Left ventricle myocardium inferior (tissue), 1 donor: ENCODE results near the gene UBL4A. TPM values are rescaled to one million over a fixed set of nuclear protein-coding genes. Genes with fewer than 3 reads are reported as not detected.

ENCODE experiments used
- DNase-seq: peaks from one replicate; pipeline ENCODE4 v3.0.0-alpha.2; 2020
- H3K27ac ChIP-seq: fragments of 200-600 bp; replicated peaks from 2 replicates; pipeline ENCODE4 v1.8.0; 2021
- H3K27me3 ChIP-seq: fragments of 200-600 bp; 2 replicates; pipeline ENCODE4 v1.8.0; 2021; ENCODE audit warnings: low read depth
- H3K36me3 ChIP-seq: fragments of 200-600 bp; 2 replicates; pipeline ENCODE4 v1.8.0; 2021
- H3K4me1 ChIP-seq: fragments of 200-600 bp; 2 replicates; pipeline ENCODE4 v1.8.0; 2021
- H3K4me3 ChIP-seq: fragments of 200-600 bp; 2 replicates; pipeline ENCODE4 v1.8.0; 2021; ENCODE audit warnings: mild to moderate bottlenecking, moderate library complexity
- H3K9me3 ChIP-seq: fragments of 200-600 bp; replicated peaks from 2 replicates; pipeline ENCODE4 v1.8.0; 2021
- intact Hi-C: fragments of 100-400 bp; cut with micrococcal nuclease; formaldehyde crosslinking; loops from one replicate; pipeline ENCODE4 v1.11.0; 2022
- total RNA-seq: library from RNA; stranded (reverse); fragmentation: NEBNext Ultra II Directional; extraction: Animal tissue kit (Norgen Biotek cat#: 25700); gene quantifications from one replicate; pipeline ENCODE4 v1.2.1, GENCODE V29; 2021
- TF ChIP-seq, protein P1 (sequence below): fragments of 200-600 bp; IDR thresholded peaks from 2 replicates; pipeline ENCODE4 v1.8.0; 2021; ENCODE audit warnings: antibody characterized with exemption, mild to moderate bottlenecking, borderline replicate concordance
- donor health status: DM: no; HTN: yes; CAD: no; lungs with severe emphysema.

The UBL4A gene
- total RNA-seq, 1 donor from 2014 or later = 60.2 TPM

- Histone ChIP-seq H3K4me1 (peaks cover 9% of the 10 kb centered on the region), H3K9me3 (no peaks in the 10 kb centered on the region), H3K27me3 (no peaks in the 10 kb centered on the region), H3K4me3 (peak overlapping the region; percentile 75), H3K36me3 (peaks cover 3% of the 10 kb centered on the region), H3K27ac (peak overlapping the region; percentile 74)
- intact Hi-C loops = no loop called here
- peak; percentile 28 for DNase-seq
- TF ChIP-seq, protein P1, sequence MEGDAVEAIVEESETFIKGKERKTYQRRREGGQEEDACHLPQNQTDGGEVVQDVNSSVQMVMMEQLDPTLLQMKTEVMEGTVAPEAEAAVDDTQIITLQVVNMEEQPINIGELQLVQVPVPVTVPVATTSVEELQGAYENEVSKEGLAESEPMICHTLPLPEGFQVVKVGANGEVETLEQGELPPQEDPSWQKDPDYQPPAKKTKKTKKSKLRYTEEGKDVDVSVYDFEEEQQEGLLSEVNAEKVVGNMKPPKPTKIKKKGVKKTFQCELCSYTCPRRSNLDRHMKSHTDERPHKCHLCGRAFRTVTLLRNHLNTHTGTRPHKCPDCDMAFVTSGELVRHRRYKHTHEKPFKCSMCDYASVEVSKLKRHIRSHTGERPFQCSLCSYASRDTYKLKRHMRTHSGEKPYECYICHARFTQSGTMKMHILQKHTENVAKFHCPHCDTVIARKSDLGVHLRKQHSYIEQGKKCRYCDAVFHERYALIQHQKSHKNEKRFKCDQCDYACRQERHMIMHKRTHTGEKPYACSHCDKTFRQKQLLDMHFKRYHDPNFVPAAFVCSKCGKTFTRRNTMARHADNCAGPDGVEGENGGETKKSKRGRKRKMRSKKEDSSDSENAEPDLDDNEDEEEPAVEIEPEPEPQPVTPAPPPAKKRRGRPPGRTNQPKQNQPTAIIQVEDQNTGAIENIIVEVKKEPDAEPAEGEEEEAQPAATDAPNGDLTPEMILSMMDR = no peak
Measured at GRCh38 chrX:154458954-154459778, 27.2 kb downstream of the UBL4A start.

DNA sequence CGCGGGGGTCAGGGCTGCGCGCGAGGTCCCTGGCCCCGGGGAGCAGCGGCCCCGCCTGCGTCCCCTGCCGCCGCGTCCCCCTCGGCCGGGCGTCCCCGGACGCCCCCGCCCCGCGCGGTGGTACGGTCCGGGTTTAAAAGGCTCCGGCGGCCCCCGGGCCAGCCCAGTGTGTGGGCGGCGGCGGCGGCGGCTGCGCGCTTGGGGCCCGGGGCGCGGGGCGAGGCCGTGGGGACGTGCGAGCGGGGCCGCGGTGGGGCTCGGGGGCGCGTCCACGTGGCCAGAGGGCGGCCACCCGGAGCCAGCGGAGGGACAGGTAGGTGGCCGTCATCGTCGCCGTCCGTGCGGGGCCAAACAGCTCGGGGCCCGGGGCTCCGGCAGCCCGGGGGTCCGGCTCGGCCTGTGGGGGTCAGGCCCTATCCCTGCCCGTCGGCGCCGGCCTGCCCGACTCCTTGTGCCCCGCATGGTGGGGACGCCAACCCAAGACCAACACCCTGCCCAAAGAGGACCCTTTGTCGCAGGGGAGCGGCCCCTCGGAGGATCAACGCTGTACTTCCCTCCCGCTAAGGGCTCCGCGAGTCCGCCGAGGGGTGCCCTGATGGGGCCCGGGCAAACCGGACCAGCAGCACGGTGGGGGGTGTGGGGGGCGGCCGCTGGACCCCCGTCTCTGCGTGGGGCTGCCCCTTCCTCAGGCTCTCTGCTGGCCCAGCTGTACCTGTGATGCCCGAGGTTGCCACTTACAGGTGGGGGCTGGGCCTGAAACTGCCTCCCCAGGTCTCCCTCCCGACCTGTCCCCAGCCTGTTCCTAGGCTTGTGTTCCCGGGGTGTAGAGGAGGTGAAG lies 28.1 kb downstream of the UBL4A start, which contains the start of gene PLXNA3:
Gene PLXNA3 (plus strand): TSS at position 166 of the 838 bp plus-strand sequence. CDS start 1,903 bp downstream, outside the sequence.
- H3K9me3 ChIP-seq = no peaks in the 10 kb centered on the region
- no peaks in the 10 kb centered on the region for H3K36me3 ChIP-seq
- peak; percentile 54 for DNase-seq
- H3K4me3 ChIP-seq = peak within 1 kb of the TSS; percentile 75
- H3K4me1 ChIP-seq = peaks cover 9% of the 10 kb centered on the region
- peak within 1 kb of the TSS; percentile 74 for H3K27ac ChIP-seq
- intact Hi-C loops = no loop called here
- no peaks in the 10 kb centered on the region for H3K27me3 ChIP-seq
- TF ChIP-seq, protein P1 = no peak

- Histone ChIP-seq H3K4me1 (peaks cover 9% of the 10 kb centered on the region), H3K27ac (peak overlapping the region; percentile 74), H3K27me3 (no peaks in the 10 kb centered on the region), H3K36me3 (no peaks in the 10 kb centered on the region), H3K9me3 (no peaks in the 10 kb centered on the region), H3K4me3 (peak overlapping the region; percentile 75)
- TF ChIP-seq, protein P1 = no peak
- no peak for DNase-seq
- intact Hi-C loops = no loop called here
Measured at GRCh38 chrX:154457491-154458115, 28.8 kb downstream of the UBL4A start.

- peaks cover 28% of the 10 kb centered on the region for H3K36me3 ChIP-seq
- TF ChIP-seq, protein P1 = no peak
- H3K27me3 ChIP-seq = no peaks in the 10 kb centered on the region
- no peak overlapping the region for H3K27ac ChIP-seq
- H3K9me3 ChIP-seq = no peaks in the 10 kb centered on the region
- intact Hi-C loops = no loop called here
- DNase-seq = no peak
- H3K4me1 ChIP-seq = no peaks in the 10 kb centered on the region
- H3K4me3 ChIP-seq = no peak overlapping the region
Measured at GRCh38 chrX:154452823-154453222, 33.6 kb downstream of the UBL4A start.

DNA sequence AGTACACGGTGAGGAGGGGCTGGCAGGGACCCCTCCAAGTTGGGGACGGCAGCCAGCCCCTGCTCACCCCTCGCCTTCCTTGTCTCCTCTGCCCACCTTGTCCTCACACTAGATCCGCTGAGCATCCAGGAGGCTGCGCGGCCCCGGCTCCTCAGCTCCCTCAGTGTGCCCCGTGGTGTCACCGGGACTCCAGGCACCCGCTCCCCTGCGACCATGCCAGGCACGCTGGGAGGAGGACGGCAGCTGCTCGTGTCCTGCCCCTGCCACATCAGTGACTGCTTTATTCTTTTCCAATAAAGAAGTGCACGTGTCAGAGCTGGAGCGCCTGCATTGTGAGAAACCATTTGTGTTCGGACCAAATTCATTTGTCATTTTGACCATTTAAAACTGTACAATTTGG lies 36.1 kb downstream of the UBL4A start:
- Histone ChIP-seq H3K27ac (no peak overlapping the region), H3K36me3 (peaks cover 32% of the 10 kb centered on the region), H3K9me3 (no peaks in the 10 kb centered on the region), H3K4me3 (no peak overlapping the region), H3K27me3 (no peaks in the 10 kb centered on the region), H3K4me1 (peaks cover 6% of the 10 kb centered on the region)
- no peak for DNase-seq
- intact Hi-C loops = no loop called here
- TF ChIP-seq, protein P1 = no peak
